ENCODE measurements around the gene PLEKHG4B. TPM values are rescaled to one million over a fixed set of nuclear protein-coding genes. Genes with fewer than 3 reads are reported as not detected.

Gene PLEKHG4B
- total and polyA plus RNA-seq, 10 donors = under 0.01 to 0.51 (median 0.20) TPM; not detected in 2

DNA sequence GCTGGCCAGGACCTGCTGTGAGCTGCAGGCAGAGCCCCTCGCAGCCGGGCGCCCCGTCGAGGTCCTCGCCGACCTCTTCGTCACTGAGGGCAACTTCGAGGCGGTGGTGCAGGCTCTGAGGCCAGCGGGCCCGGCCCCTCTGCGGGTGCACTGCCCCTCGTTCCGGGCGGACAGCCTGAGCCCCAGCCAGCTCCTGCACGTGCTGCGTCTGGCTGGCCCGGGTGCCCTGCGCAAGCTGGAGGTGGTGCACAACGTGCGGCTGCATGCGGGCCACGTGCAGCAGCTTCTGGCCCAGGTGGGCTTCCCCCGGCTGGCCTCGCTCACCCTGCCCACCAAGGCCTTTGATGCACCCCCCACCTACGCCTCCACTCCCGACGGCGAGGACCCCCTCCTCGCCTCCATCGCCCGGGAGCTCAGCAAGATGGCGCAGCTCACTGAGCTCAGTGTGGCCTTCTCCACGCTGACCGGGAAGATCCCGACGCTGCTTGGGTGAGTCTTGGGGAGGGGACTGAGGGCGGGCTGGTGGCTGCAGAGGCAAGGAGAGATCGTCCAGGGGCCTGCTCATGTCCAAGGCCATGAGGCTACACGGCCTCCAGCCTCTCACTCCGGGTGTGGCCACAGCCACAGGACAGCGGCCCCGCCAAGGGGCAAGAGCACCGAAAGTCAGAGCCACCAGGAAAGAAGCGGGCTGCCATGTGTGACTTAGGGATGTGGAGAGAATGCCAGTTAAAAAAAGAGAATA lies 100.2 kb downstream of the PLEKHG4B start:
- Histone ChIP-seq H3K9me3 (no peaks in the 10 kb centered on the region), H3K36me3 (no peaks in the 10 kb centered on the region), H3K4me1 (peaks cover 0 to 28% (median 24%) of the 10 kb centered on the region in 6 donors), H3K4me3 (peak overlapping the region in 1 of 8 donors; percentile 57), H3K27me3 (replicated peaks in 1 of 7) (peaks cover 0 to 48% (median 14%) of the 10 kb centered on the region in 7 donors), H3K27ac (no peak overlapping the region)
- peak; percentile 74 for DNase-seq
- 87 to 93% (median 87%) methylated on average over 23 to 46 of the region's 46 CpGs for WGBS, 5 donors
- TF ChIP-seq, protein P1, sequence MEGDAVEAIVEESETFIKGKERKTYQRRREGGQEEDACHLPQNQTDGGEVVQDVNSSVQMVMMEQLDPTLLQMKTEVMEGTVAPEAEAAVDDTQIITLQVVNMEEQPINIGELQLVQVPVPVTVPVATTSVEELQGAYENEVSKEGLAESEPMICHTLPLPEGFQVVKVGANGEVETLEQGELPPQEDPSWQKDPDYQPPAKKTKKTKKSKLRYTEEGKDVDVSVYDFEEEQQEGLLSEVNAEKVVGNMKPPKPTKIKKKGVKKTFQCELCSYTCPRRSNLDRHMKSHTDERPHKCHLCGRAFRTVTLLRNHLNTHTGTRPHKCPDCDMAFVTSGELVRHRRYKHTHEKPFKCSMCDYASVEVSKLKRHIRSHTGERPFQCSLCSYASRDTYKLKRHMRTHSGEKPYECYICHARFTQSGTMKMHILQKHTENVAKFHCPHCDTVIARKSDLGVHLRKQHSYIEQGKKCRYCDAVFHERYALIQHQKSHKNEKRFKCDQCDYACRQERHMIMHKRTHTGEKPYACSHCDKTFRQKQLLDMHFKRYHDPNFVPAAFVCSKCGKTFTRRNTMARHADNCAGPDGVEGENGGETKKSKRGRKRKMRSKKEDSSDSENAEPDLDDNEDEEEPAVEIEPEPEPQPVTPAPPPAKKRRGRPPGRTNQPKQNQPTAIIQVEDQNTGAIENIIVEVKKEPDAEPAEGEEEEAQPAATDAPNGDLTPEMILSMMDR (IDR thresholded peaks at IDR 0.05 in 8 of 11, conservative IDR thresholded peaks at IDR 0.05 in 3 of 11) = no peak
- TF ChIP-seq POLR2A (IDR thresholded peaks at IDR 0.05) (no peak), POLR2AphosphoS5 (IDR thresholded peaks at IDR 0.05) (no peak)
- intact Hi-C loops (cut with DNase I; ENCODE audit: low total_unique reads) = no loop called here

DNA sequence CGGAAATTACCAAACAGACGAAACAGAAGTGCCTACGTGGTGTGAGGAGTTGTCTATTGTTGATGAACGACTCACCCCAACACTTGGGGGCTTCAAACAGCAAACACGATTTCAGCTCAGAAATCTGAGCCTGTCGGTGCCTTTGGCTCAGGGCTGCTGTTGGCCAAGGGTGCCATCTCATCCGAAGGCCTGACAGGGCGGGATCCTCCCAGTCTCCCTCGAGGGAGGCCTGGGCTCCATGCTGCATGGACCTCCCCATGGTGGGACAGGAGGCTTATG lies 100.7 kb downstream of the PLEKHG4B start:
- Histone ChIP-seq H3K27me3 (replicated peaks in 1 of 7) (peaks cover 0 to 42% (median 14%) of the 10 kb centered on the region in 7 donors), H3K27ac (no peak overlapping the region), H3K9me3 (no peaks in the 10 kb centered on the region), H3K4me3 (no peak overlapping the region), H3K36me3 (no peaks in the 10 kb centered on the region), H3K4me1 (peaks cover 0 to 28% (median 24%) of the 10 kb centered on the region in 6 donors)
- WGBS, 5 donors = 80 to 84% (median 81%) methylated on average over 7 to 9 of the region's 9 CpGs
- no peak for DNase-seq
- intact Hi-C loops (cut with DNase I; ENCODE audit: low total_unique reads) = no loop called here
- TF ChIP-seq, protein P1 (IDR thresholded peaks at IDR 0.05 in 8 of 11, conservative IDR thresholded peaks at IDR 0.05 in 3 of 11) = no peak
- TF ChIP-seq POLR2AphosphoS5 (IDR thresholded peaks at IDR 0.05) (no peak), POLR2A (IDR thresholded peaks at IDR 0.05) (no peak)

DNA sequence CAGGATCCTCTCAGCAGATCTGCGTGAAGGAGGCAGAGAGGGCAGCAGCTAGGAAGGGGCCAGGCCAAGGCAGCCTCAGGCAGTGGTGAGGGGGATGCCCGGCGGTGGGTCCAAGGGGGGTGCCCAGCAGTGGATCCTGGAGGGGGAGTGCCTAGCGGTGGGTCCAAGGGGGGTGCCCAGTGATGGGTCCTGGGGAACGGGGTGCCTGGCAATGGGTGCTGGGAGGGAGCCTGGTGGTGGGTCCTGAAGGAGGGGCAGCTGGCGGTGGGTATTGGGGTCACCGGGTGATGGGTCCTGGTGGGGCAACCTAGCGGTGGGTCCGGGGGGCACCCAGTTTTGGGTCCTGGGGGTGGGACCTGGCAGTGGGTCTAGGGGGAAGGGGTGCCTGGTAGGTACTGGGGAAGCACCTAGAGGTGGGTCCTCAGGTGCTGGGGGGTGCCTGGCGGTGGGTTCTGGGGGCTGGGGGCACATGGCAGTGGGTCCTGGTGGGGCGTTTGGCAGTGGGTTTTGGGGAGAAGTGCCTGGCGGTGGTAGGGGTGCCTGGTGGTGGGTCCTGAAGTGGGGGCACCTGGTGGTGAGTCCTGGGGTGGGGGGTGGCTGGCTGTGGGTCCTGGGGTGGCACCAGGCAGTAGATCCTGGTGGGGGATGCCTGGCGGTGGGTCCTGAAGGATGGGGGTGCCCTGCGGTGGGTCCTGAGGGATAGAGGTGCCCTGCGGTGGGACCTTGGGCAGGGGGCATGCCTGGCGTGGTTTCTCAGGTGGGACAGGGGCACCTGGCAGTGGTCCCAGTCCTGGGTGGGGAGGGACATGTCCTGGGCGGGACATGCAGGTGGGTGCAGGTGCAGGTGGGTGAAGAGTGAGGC lies 101.2 kb downstream of the PLEKHG4B start:
- no peaks in the 10 kb centered on the region for H3K36me3 ChIP-seq
- no peak for TF ChIP-seq POLR2AphosphoS5 (IDR thresholded peaks at IDR 0.05)
- TF ChIP-seq, protein P1 (IDR thresholded peaks at IDR 0.05 in 8 of 11, conservative IDR thresholded peaks at IDR 0.05 in 3 of 11) = no peak
- no peak for TF ChIP-seq POLR2A (IDR thresholded peaks at IDR 0.05)
- H3K4me3 ChIP-seq = no peak overlapping the region
- H3K4me1 ChIP-seq = peaks cover 0 to 24% (median 20%) of the 10 kb centered on the region in 6 donors
- H3K27me3 ChIP-seq (replicated peaks in 1 of 7) = peaks cover 0 to 37% (median 14%) of the 10 kb centered on the region in 7 donors
- H3K9me3 ChIP-seq = no peaks in the 10 kb centered on the region
- WGBS, 5 donors = 85 to 90% (median 89%) methylated on average over 13 to 17 of the region's 17 CpGs
- DNase-seq = peak; percentile 68
- no peak overlapping the region for H3K27ac ChIP-seq
- intact Hi-C loops (cut with DNase I; ENCODE audit: low total_unique reads) = no loop called here

DNA sequence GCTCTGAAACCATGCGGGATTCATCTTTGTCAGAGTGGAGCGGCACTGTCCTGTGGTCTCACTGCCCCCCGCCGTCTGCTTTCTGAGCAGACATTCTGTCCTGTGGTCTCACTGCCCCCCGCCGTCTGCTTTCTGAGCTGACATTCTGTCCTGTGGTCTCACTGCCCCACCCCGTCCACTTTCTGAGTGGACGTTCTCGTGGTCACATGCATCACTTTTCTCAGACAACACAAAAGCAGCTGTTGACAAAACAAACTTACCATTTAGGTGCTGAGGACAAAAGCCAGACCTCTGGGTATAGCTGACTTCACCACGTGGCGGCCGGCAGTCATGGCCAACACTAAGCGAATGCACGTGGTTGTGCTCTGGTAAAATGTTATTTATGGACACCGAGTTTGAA lies 102.1 kb downstream of the PLEKHG4B start:
- Histone ChIP-seq H3K9me3 (no peaks in the 10 kb centered on the region), H3K4me3 (no peak overlapping the region), H3K27ac (no peak overlapping the region), H3K4me1 (peaks cover 0 to 16% (median 12%) of the 10 kb centered on the region in 6 donors), H3K27me3 (replicated peaks in 1 of 7) (peaks cover 0 to 35% (median 14%) of the 10 kb centered on the region in 7 donors), H3K36me3 (peaks cover 0 to 8% (median 0%) of the 10 kb centered on the region in 6 donors)
- DNase-seq = peak; percentile 72
- intact Hi-C loops (cut with DNase I; ENCODE audit: low total_unique reads) = no loop called here
- 84 to 94% (median 87%) methylated on average over 15 of the region's 15 CpGs for WGBS, 5 donors
- TF ChIP-seq, protein P1 (IDR thresholded peaks at IDR 0.05 in 8 of 11, conservative IDR thresholded peaks at IDR 0.05 in 3 of 11) = no peak
- TF ChIP-seq POLR2A (IDR thresholded peaks at IDR 0.05) (no peak), POLR2AphosphoS5 (IDR thresholded peaks at IDR 0.05) (no peak)

Data from spleen (tissue), 11 donors.